Mammary epithelial cell (primary cell): ENCODE measurements around the gene MAML2.

Experiments
- CTCF ChIP-seq, 2 donors: IDR thresholded peaks in 1 of 2; conservative IDR thresholded peaks in 1 of 2; 2 replicates each; pipeline ENCODE4 v1.5.1; 2011 to 2012; ENCODE audit warnings: inconsistent platforms in 2 of 2, low read length in 2 of 2, mild to moderate bottlenecking in 2 of 2, control low read depth in 1 of 2, low read depth in 1 of 2; ENCODE audit not compliant: insufficient read depth in 1 of 2; ENCODE audit errors: extremely low read depth in 1 of 2
- EZH2 ChIP-seq: IDR thresholded peaks from 2 replicates; pipeline ENCODE4 v1.6.1; 2012; ENCODE audit warnings: low read length, inconsistent platforms, borderline replicate concordance

GRCh38 chr11:96191752-96192151 lies 151.2 kb downstream of the MAML2 start:
- TF ChIP-seq CTCF (conservative IDR thresholded peaks at IDR 0.05 in 1 of 2, IDR thresholded peaks at IDR 0.05 in 1 of 2; ENCODE audit: extremely low read depth in 1 of 2, insufficient read depth in 1 of 2, low read depth in 1 of 2, low read length in 2 of 2) (no peak), EZH2 (no peak)
